Thoracic aorta (tissue), 2 donors: ENCODE results near the gene ADCYAP1. TPM values are rescaled to one million over a fixed set of nuclear protein-coding genes. Genes with fewer than 3 reads are reported as not detected.

Experiments used
- ATAC-seq: fragments of 150-250 bp; one replicate; pipeline ENCODE4 v1.8.0; 2017; ENCODE audit warnings: low read depth; ENCODE audit not compliant: insufficient number of reproducible peaks, low FRiP score
- DNase-seq: peaks from one replicate; pipeline ENCODE4 v3.0.0-alpha.2; 2020; ENCODE audit warnings: low spot score
- H3K27ac ChIP-seq, 2 donors: fragments of 200-600 bp; sonication (generic); 1 replicate in 1 of 2; 2 replicates in 1 of 2; pipeline ENCODE4 v1.5.1; 2016; ENCODE audit warnings: mild to moderate bottlenecking in 2 of 2, moderate library complexity in 2 of 2
- H3K27me3 ChIP-seq: fragments of 200-600 bp; sonication (generic); replicated peaks from 2 replicates; pipeline ENCODE4 v1.6.0; 2016; ENCODE audit warnings: mild to moderate bottlenecking; ENCODE audit not compliant: insufficient read depth
- H3K36me3 ChIP-seq: fragments of 200-600 bp; sonication (generic); one replicate; pipeline ENCODE4 v1.5.1; 2016
- H3K4me1 ChIP-seq, 2 donors: fragments of 200-600 bp; sonication (generic); 1 replicate in 1 of 2; 2 replicates in 1 of 2; pipeline versions ENCODE4 v1.5.1 to v1.6.0; 2016; ENCODE audit warnings: low read depth in 2 of 2, mild to moderate bottlenecking in 1 of 2; ENCODE audit not compliant: control insufficient read depth in 1 of 2
- H3K4me3 ChIP-seq: fragments of 200-600 bp; sonication (generic); 2 replicates; pipeline ENCODE4 v1.5.1; 2016; ENCODE audit warnings: mild to moderate bottlenecking
- H3K9me3 ChIP-seq: fragments of 200-600 bp; sonication (generic); 2 replicates; pipeline ENCODE4 v1.5.1; 2016
- total RNA-seq, 2 donors: library from RNA; depleted of rRNA; stranded (reverse); fragments of >200 nt; gene quantifications; one replicate each; pipeline versions ENCODE4 v1.1.0 to v1.2.3, GENCODE V29; 2016
- TF ChIP-seq, protein P1 (sequence below): fragments of 200-600 bp; sonication (generic); IDR thresholded peaks from one replicate; pipeline ENCODE4 v1.5.1; 2019; ENCODE audit warnings: antibody characterized with exemption

ADCYAP1 gene
- total RNA-seq, 2 donors from 2014 or later = 1.3 to 15.3 TPM

GRCh38 chr18:905948-906415, 1.3 kb downstream of the ADCYAP1 start:
- TF ChIP-seq, protein P1, sequence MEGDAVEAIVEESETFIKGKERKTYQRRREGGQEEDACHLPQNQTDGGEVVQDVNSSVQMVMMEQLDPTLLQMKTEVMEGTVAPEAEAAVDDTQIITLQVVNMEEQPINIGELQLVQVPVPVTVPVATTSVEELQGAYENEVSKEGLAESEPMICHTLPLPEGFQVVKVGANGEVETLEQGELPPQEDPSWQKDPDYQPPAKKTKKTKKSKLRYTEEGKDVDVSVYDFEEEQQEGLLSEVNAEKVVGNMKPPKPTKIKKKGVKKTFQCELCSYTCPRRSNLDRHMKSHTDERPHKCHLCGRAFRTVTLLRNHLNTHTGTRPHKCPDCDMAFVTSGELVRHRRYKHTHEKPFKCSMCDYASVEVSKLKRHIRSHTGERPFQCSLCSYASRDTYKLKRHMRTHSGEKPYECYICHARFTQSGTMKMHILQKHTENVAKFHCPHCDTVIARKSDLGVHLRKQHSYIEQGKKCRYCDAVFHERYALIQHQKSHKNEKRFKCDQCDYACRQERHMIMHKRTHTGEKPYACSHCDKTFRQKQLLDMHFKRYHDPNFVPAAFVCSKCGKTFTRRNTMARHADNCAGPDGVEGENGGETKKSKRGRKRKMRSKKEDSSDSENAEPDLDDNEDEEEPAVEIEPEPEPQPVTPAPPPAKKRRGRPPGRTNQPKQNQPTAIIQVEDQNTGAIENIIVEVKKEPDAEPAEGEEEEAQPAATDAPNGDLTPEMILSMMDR = no peak
- Histone ChIP-seq H3K27me3 (peaks cover 33% of the 10 kb centered on the region), H3K27ac (no peak overlapping the region), H3K4me1 (peaks cover 24 to 49% of the 10 kb centered on the region in 2 donors), H3K9me3 (no peaks in the 10 kb centered on the region), H3K36me3 (no peaks in the 10 kb centered on the region), H3K4me3 (peak overlapping the region; percentile 68)
- ATAC-seq (no peak), DNase-seq (no peak)

DNA sequence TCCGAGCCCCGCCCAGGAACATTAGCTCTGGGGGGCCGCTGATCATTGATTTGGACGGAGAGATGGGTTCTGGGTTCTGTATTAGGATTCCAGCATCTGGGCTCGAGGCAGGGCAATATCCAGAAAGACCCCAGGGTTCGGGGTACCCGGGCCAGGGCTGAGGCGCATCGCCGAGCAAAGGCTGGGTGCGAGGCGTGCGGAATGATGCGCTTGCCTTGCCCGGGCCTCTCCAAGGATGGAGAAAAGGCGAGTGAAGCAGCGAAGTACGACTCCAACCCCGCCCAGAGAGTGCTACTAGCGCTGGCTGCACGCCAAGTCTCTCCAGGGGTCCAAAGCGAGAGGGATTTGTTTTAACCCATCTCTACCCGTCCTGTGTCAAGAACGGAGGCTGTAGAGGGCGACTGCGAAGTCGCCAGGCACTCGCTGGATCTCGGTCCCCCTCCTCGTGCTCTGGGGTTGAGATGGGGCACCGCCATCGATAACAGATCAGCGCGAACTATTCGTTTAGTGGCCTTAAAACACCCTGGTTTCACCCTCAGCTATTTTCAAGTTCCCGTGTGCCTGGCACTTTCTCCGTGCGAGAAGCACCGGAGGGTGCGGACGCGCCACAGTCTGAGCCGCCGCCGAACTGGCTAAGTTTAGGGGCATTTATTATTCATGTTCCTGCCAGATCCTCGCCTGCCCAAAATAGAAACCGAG, 1.9 kb downstream of the ADCYAP1 start:
- TF ChIP-seq, protein P1 = no peak
- DNase-seq (no peak), ATAC-seq (no peak)
- peak overlapping the region; percentile 68 for H3K4me3 ChIP-seq
- H3K27me3 ChIP-seq = peaks cover 33% of the 10 kb centered on the region
- H3K9me3 ChIP-seq = no peaks in the 10 kb centered on the region
- no peak overlapping the region for H3K27ac ChIP-seq
- H3K36me3 ChIP-seq = no peaks in the 10 kb centered on the region
- peaks cover 24 to 49% of the 10 kb centered on the region in 2 donors for H3K4me1 ChIP-seq

- Histone ChIP-seq H3K27ac (no peak overlapping the region), H3K9me3 (no peaks in the 10 kb centered on the region), H3K4me1 (peaks cover 24 to 49% of the 10 kb centered on the region in 2 donors), H3K36me3 (no peaks in the 10 kb centered on the region), H3K4me3 (peak overlapping the region; percentile 68), H3K27me3 (peaks cover 33% of the 10 kb centered on the region)
- ATAC-seq (no peak), DNase-seq (no peak)
- TF ChIP-seq, protein P1 = no peak
Observed at GRCh38 chr18:907115-907884, 2.6 kb downstream of the ADCYAP1 start.

DNA sequence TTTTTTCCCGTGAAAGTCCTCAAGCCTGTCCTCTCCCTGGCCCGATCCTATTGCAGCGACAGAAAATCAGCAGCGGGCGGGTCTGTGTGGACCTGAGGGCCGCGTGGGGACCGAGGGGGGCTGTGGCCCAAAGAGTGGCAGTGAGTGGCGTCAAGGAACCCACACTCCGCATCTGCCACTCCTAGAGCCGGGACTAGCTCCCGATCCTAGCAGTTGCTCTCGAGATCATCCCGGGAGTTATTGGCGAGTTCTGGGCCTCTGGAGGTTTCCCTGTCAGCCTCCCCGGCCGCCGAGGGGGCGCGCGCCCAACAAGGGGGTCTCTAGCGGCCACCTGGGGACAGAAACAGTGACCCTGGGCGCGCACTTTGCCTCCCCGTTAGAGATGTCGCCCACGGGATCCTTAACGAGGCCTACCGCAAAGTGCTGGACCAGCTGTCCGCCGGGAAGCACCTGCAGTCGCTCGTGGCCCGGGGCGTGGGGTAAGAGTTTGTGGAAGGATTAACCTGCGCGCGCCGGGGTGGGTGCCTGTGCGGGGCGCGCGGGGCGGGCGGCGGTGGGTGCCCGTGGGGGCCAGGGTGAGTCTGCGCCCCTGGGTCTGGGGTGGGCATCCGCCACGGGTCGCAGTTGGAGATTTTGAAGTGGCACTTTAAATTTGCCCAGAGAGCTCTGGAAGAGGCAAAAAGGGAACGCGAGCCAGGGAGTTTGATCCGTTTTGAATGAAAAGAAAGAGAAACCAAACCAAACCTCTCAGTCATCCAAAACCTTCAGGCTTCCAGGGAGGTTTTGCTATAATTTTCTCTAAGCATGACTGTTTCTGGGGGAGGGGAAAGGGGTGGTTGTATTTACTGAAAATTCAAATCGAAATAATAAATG, 3.5 kb downstream of the ADCYAP1 start:
- Histone ChIP-seq H3K4me1 (peaks cover 24 to 49% of the 10 kb centered on the region in 2 donors), H3K27ac (no peak overlapping the region), H3K27me3 (peaks cover 33% of the 10 kb centered on the region), H3K36me3 (no peaks in the 10 kb centered on the region), H3K4me3 (peak overlapping the region; percentile 68), H3K9me3 (no peaks in the 10 kb centered on the region)
- TF ChIP-seq, protein P1 = no peak
- DNase-seq = no peak
- no peak for ATAC-seq
